LNCaP clone FGC (cell line): ENCODE results near the gene KCTD8.

Experiments used
- DNase-seq: peaks from one replicate; pipeline ENCODE4 v3.0.0-alpha.2; 2011; ENCODE audit warnings: low read depth
- H3K4me3 ChIP-seq: 2 replicates; pipeline ENCODE4 v1.5.1; 2011; ENCODE audit warnings: mild to moderate bottlenecking, low read depth, low read length, control low read depth
- TF ChIP-seq, protein P1 (sequence below): IDR thresholded peaks from 2 replicates; pipeline ENCODE4 v1.5.1; 2012; ENCODE audit warnings: mild to moderate bottlenecking; ENCODE audit not compliant: control insufficient read depth, insufficient read depth; ENCODE audit errors: extremely low read depth

Gene KCTD8

GRCh38 chr4:44165938-44166337 is 282.7 kb downstream of the KCTD8 start:
- TF ChIP-seq, protein P1, sequence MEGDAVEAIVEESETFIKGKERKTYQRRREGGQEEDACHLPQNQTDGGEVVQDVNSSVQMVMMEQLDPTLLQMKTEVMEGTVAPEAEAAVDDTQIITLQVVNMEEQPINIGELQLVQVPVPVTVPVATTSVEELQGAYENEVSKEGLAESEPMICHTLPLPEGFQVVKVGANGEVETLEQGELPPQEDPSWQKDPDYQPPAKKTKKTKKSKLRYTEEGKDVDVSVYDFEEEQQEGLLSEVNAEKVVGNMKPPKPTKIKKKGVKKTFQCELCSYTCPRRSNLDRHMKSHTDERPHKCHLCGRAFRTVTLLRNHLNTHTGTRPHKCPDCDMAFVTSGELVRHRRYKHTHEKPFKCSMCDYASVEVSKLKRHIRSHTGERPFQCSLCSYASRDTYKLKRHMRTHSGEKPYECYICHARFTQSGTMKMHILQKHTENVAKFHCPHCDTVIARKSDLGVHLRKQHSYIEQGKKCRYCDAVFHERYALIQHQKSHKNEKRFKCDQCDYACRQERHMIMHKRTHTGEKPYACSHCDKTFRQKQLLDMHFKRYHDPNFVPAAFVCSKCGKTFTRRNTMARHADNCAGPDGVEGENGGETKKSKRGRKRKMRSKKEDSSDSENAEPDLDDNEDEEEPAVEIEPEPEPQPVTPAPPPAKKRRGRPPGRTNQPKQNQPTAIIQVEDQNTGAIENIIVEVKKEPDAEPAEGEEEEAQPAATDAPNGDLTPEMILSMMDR: no peak
- DNase-seq: no peak
- H3K4me3 ChIP-seq: no peak overlapping the region

DNA sequence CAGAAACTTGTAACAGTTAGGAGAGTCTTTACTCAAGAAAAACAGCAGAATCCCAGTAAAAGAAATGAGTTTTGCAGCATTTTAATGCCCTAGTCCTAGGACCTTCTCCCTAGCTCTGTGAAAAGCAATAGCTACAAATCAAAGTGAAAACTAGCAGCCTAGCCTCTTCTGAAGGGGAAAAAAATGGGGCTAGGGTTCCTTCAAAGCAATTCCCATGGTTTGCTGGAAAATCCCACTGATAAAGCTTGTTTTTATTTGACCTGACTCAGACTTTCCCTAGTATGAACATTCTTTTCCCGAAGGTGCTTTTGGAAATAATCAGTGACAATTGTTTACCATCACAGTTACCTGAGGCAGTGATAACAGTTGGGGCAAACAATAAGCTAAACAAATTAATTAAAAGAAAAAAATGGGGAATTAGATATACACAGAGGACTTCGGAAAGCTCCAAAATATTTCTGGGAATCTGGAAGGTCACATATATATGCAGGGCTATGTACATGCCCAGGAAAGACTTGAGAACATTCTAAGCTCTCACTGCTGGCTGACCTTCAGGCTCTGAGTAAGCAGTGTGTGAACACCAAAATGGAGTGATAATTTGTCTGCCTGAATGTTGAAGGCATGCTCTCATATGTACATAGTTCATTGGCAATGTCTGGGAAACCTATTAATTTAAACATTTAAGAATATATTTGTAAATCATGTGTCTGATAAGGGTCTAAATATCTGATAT is 285.9 kb downstream of the KCTD8 start:
- TF ChIP-seq, protein P1: no peak
- no peak for DNase-seq

GRCh38 chr4:44161756-44162155 is 286.9 kb downstream of the KCTD8 start:
- DNase-seq: no peak
- no peak overlapping the region for H3K4me3 ChIP-seq
- TF ChIP-seq, protein P1: no peak

More for the DNA sequence above, 285.9 kb downstream of the KCTD8 start:
- no peak overlapping the region for H3K4me3 ChIP-seq

DNA sequence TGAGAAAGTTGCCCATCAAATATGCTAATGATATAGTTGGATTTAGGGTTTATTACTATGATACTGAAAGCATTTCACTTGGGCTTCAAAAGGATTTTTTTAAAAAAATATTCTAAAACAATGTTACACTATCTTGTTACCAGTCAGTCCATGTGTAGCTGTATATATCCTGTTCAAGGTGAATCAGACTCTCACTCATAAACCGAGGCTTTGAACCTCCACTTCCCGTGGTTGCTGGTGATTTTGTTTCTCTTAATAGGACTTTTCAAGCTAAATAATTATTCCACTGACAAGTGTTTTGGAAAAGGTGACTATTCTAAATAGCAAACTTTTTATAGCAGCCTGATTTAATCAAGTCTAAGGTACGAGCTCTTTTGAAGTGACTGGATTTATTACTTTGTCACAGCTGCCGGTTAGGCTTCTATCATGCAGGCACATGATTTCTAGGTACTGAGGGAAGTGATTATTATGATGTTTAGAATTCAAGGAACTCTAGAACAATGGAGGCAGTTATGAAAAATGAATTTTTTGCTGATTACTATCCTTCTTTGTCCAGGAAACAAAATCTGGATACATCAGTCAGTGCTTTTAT is 287.7 kb downstream of the KCTD8 start:
- TF ChIP-seq, protein P1: no peak
- no peak overlapping the region for H3K4me3 ChIP-seq
- DNase-seq: no peak

DNA sequence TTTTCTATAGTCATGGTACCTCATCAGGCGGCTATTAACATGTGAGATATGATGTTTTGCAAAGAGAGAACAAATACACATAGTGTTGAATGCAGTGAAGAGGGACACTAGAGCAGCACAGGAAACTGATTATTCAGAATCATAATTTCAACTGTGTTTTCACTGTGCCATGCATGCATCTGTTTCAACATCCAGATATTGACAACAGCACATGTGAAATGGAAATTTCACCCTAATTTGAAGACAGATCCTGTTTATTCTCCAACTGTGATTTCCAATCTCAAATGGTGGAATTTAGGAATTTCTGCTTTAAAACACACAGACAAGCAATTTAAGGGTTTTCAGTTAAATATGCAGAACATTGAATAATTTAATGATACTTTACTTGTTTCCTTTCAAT is 288.6 kb downstream of the KCTD8 start:
- TF ChIP-seq, protein P1: no peak
- DNase-seq: no peak
- no peak overlapping the region for H3K4me3 ChIP-seq

- H3K4me3 ChIP-seq: no peak overlapping the region
- TF ChIP-seq, protein P1: no peak
- DNase-seq: peak; percentile 11
Observed at GRCh38 chr4:44157611-44158277, 290.9 kb downstream of the KCTD8 start.
